ENCODE measurements around the gene GRXCR1.

GRCh38 chr4:42843694-42844093, 48.8 kb upstream of the GRXCR1 start:
- TF ChIP-seq POLR2A (IDR thresholded peaks at IDR 0.05) = no peak
- no peak for TF ChIP-seq CTCF (IDR thresholded peaks at IDR 0.05)
